ENCODE results near the gene AP3B1.

Gene AP3B1

GRCh38 chr5:78291687-78292086 is 2.8 kb downstream of the AP3B1 start:
- no peak for DNase-seq (ENCODE audit: low spot score)

- no peak for DNase-seq (ENCODE audit: low spot score)
Measured at GRCh38 chr5:78289911-78290310, 4.6 kb downstream of the AP3B1 start.

- DNase-seq (ENCODE audit: low spot score): no peak
Measured at GRCh38 chr5:78288246-78288645, 6.3 kb downstream of the AP3B1 start.

- DNase-seq (ENCODE audit: low spot score): no peak
Measured at GRCh38 chr5:78287833-78288232, 6.7 kb downstream of the AP3B1 start.

- no peak for DNase-seq (ENCODE audit: low spot score)
Measured at GRCh38 chr5:78287169-78287568, 7.3 kb downstream of the AP3B1 start.

GRCh38 chr5:78286290-78286689 is 8.2 kb downstream of the AP3B1 start:
- DNase-seq (ENCODE audit: low spot score): no peak

- DNase-seq (ENCODE audit: low spot score): no peak
Measured at GRCh38 chr5:78283802-78284201, 10.7 kb downstream of the AP3B1 start.

- no peak for DNase-seq (ENCODE audit: low spot score)
Measured at GRCh38 chr5:78283105-78283504, 11.4 kb downstream of the AP3B1 start.

GRCh38 chr5:78280261-78280660 is 14.2 kb downstream of the AP3B1 start:
- DNase-seq (ENCODE audit: low spot score): no peak

- DNase-seq (ENCODE audit: low spot score): no peak
Measured at GRCh38 chr5:78279194-78279593, 15.3 kb downstream of the AP3B1 start.

- no peak for DNase-seq (ENCODE audit: low spot score)
Measured at GRCh38 chr5:78277715-78278114, 16.8 kb downstream of the AP3B1 start.

- no peak for DNase-seq (ENCODE audit: low spot score)
Measured at GRCh38 chr5:78275998-78276543, 18.4 kb downstream of the AP3B1 start.

- DNase-seq (ENCODE audit: low spot score): no peak
Measured at GRCh38 chr5:78274540-78275197, 19.8 kb downstream of the AP3B1 start.

GRCh38 chr5:78273436-78273835 is 21.1 kb downstream of the AP3B1 start:
- DNase-seq (ENCODE audit: low spot score): no peak

GRCh38 chr5:78271766-78272165 is 22.7 kb downstream of the AP3B1 start:
- DNase-seq (ENCODE audit: low spot score): no peak

GRCh38 chr5:78269088-78269703 is 25.3 kb downstream of the AP3B1 start:
- DNase-seq (ENCODE audit: low spot score): no peak

GRCh38 chr5:78268356-78268755 is 26.1 kb downstream of the AP3B1 start:
- no peak for DNase-seq (ENCODE audit: low spot score)

- DNase-seq (ENCODE audit: low spot score): no peak
Measured at GRCh38 chr5:78265163-78265562, 29.3 kb downstream of the AP3B1 start.

- DNase-seq (ENCODE audit: low spot score): no peak
Measured at GRCh38 chr5:78264600-78264999, 29.9 kb downstream of the AP3B1 start.

- DNase-seq (ENCODE audit: low spot score): no peak
Measured at GRCh38 chr5:78260771-78261170, 33.7 kb downstream of the AP3B1 start.

- no peak for DNase-seq (ENCODE audit: low spot score)
Measured at GRCh38 chr5:78253201-78253600, 41.3 kb downstream of the AP3B1 start.

GRCh38 chr5:78252715-78253114 is 41.8 kb downstream of the AP3B1 start:
- DNase-seq (ENCODE audit: low spot score): no peak

GRCh38 chr5:78251663-78252284 is 42.7 kb downstream of the AP3B1 start:
- no peak for DNase-seq (ENCODE audit: low spot score)
